Type B pancreatic cell (in vitro differentiated cells): Measurements from ENCODE around the gene EIPR1. TPM values are rescaled to one million over a fixed set of nuclear protein-coding genes. Genes with fewer than 3 reads are reported as not detected.

Experiments
- DNase-seq: peaks from one replicate; pipeline ENCODE4 v3.0.0; 2021; ENCODE audit warnings: mixed read lengths; ENCODE audit not compliant: unreplicated experiment; ENCODE audit errors: extremely low spot score
- H3K27ac Mint-ChIP-seq: 2 replicates; pipeline ENCODE4 v1.8.0; 2021; ENCODE audit warnings: mild to moderate bottlenecking, mixed read lengths
- H3K27me3 Mint-ChIP-seq: 2 replicates; pipeline ENCODE4 v1.8.0; 2021; ENCODE audit warnings: mixed read lengths
- H3K36me3 Mint-ChIP-seq: 2 replicates; pipeline ENCODE4 v1.8.0; 2021; ENCODE audit warnings: mixed read lengths
- H3K4me1 Mint-ChIP-seq: one replicate; pipeline ENCODE4 v1.8.0; 2021; ENCODE audit warnings: mixed read lengths; ENCODE audit not compliant: unreplicated experiment
- H3K4me3 Mint-ChIP-seq: 2 replicates; pipeline ENCODE4 v1.8.0; 2021; ENCODE audit warnings: mild to moderate bottlenecking, mixed read lengths
- H3K9me3 Mint-ChIP-seq: 2 replicates; pipeline ENCODE4 v1.8.0; 2021; ENCODE audit warnings: mixed read lengths
- total RNA-seq: library from RNA; stranded (reverse); gene quantifications from 2 replicates; pipeline ENCODE4 v1.2.1, GENCODE V29; 2021; ENCODE audit warnings: low replicate concordance
- TF ChIP-seq, protein P1 (sequence below): fragments of 200-600 bp; sonication (generic); conservative IDR thresholded peaks from 2 replicates; pipeline ENCODE4 v1.5.0; 2021; ENCODE audit warnings: antibody characterized with exemption, mild to moderate bottlenecking

The EIPR1 gene
- total RNA-seq, 1 donor from 2014 or later = 24.9 TPM

DNA sequence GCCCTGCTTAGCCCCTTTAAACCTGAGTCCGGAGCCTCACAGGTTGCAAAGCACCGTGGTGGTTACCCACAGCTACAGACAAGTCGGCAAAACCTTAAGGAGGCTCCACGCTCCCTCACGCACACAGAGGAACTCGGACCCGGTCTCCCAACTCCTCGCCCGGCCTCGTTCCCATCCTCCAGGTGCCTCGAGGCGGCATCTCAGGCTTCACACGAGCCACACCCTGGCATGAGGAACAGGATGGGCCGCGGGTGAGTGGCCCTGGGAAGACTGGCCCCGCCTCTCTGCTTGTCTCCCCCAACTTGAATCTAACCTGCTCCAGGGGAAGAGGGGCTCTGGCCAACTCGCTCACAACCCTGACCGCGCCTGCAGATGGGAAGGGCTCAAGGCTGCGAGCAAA, 97.4 kb downstream of the EIPR1 start:
- TF ChIP-seq, protein P1, sequence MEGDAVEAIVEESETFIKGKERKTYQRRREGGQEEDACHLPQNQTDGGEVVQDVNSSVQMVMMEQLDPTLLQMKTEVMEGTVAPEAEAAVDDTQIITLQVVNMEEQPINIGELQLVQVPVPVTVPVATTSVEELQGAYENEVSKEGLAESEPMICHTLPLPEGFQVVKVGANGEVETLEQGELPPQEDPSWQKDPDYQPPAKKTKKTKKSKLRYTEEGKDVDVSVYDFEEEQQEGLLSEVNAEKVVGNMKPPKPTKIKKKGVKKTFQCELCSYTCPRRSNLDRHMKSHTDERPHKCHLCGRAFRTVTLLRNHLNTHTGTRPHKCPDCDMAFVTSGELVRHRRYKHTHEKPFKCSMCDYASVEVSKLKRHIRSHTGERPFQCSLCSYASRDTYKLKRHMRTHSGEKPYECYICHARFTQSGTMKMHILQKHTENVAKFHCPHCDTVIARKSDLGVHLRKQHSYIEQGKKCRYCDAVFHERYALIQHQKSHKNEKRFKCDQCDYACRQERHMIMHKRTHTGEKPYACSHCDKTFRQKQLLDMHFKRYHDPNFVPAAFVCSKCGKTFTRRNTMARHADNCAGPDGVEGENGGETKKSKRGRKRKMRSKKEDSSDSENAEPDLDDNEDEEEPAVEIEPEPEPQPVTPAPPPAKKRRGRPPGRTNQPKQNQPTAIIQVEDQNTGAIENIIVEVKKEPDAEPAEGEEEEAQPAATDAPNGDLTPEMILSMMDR = no peak
- no peaks in the 10 kb centered on the region for H3K9me3 Mint-ChIP-seq
- no peak overlapping the region for H3K4me3 Mint-ChIP-seq
- H3K36me3 Mint-ChIP-seq = no peaks in the 10 kb centered on the region
- H3K27ac Mint-ChIP-seq = no peak overlapping the region
- no peak for DNase-seq
- H3K4me1 Mint-ChIP-seq = peaks cover 3% of the 10 kb centered on the region
- H3K27me3 Mint-ChIP-seq = no peaks in the 10 kb centered on the region

DNA sequence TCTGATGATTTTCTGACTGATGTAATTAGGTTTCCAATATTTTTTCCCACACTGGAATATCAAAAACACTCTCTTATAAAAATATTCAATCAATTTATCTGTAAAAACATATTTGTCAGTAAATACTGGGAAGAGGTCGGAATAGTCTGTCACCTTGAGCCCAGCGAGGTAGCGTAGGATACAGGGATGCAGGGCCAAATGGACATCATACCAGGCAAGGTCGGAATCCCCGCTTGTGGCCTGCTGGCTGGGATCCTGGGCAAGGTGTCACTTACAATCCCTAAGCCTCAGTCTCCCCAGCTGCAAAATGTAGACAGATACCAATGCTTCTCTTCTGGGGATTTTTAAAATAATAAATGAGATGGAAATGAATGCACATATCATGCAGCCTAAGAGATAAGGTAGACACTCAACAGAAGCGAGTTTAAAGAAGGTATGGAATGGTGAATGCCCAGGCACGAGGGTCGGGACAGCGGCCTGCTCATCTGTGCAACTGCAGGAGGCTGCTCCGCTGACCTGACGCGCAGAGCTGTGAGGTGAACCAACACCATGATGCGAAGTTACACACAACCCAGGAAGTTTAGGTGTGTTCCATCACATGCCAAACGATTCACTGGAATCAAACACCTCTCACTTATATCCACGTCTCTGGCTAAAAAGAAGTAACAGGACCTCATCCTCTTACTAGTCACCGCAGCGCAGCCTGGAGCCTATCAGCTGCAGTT, 98.2 kb downstream of the EIPR1 start:
- Mint-ChIP-seq H3K36me3 (peaks cover 4% of the 10 kb centered on the region), H3K27ac (no peak overlapping the region), H3K4me3 (no peak overlapping the region), H3K27me3 (no peaks in the 10 kb centered on the region), H3K9me3 (no peaks in the 10 kb centered on the region), H3K4me1 (peaks cover 3% of the 10 kb centered on the region)
- no peak for DNase-seq
- TF ChIP-seq, protein P1 = no peak

DNA sequence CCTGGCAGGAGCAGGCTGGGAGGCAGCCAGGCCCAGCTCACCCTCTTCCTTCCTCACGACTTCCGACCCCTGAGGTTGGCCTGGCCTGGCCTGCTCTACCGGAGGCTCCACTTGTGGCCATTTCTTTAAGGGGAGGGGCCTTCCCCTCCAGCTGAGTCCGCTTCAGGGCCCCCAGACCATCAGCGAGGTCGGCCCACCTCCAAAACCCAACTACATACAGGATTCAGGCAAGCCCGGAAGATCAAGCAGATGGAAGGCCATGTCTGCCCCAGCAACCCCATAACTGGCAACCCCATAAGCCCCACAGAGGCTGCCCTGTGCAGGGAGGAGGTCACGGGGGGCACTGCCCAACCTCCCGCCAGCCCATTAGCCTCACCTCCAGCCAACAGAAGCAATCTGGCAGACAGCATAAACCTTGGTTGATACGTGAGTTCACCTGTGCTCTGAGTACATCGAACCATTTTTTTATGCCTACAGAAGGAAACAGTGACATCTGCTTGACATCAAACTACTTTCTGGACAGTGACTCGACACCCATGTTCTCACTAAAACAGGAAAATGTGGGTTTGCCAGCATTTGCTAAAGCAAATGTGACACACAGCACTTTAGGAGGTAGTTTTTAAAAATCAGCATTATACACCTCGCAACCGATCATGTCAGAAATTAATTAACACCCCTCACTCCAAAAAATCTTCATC, 98.9 kb downstream of the EIPR1 start:
- Mint-ChIP-seq H3K9me3 (no peaks in the 10 kb centered on the region), H3K27me3 (no peaks in the 10 kb centered on the region), H3K4me3 (no peak overlapping the region), H3K36me3 (peaks cover 8% of the 10 kb centered on the region), H3K27ac (no peak overlapping the region), H3K4me1 (peaks cover 3% of the 10 kb centered on the region)
- no peak for DNase-seq
- TF ChIP-seq, protein P1 = no peak

DNA sequence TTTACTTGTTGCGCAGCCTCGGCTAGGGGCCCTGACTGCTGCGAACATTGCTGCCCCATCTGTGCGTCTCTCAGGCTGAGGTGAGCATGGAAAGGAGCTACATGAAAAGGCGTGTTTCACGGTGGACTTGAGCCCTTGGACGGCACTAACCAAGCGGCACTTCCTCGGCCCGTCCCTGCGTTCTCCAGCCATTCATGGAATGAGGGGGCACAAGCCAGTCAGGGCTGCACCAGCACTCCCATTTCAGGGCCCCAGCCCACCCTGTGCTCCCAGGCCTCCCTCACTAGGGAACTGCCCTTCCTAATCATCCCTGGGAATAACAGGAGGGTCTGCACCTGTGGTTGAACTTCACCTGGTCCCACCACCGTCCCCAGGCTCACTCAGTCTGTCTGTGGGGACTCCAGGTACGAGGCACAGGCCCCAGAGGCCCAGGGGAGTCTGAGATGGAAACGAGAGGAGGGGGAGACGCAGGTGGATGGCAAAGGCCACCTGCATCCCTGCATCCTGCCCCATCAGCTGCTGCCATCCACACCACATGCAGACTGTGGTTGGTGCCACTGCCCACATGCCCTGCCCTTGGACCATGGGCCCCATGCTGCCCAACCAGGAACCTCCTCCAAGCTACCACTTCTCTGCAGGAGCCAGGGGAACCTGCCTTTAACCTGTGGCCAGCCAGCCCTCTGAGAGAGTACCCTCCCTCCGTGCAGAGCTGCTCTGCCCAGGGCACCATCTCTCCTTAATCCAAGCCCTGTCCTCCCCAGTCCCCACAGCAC, 99.7 kb downstream of the EIPR1 start:
- DNase-seq = no peak
- Mint-ChIP-seq H3K4me1 (peaks cover 3% of the 10 kb centered on the region), H3K9me3 (peaks cover under 1% of the 10 kb centered on the region), H3K36me3 (peaks cover 10% of the 10 kb centered on the region), H3K27ac (no peak overlapping the region), H3K4me3 (no peak overlapping the region), H3K27me3 (no peaks in the 10 kb centered on the region)
- TF ChIP-seq, protein P1 = no peak

DNA sequence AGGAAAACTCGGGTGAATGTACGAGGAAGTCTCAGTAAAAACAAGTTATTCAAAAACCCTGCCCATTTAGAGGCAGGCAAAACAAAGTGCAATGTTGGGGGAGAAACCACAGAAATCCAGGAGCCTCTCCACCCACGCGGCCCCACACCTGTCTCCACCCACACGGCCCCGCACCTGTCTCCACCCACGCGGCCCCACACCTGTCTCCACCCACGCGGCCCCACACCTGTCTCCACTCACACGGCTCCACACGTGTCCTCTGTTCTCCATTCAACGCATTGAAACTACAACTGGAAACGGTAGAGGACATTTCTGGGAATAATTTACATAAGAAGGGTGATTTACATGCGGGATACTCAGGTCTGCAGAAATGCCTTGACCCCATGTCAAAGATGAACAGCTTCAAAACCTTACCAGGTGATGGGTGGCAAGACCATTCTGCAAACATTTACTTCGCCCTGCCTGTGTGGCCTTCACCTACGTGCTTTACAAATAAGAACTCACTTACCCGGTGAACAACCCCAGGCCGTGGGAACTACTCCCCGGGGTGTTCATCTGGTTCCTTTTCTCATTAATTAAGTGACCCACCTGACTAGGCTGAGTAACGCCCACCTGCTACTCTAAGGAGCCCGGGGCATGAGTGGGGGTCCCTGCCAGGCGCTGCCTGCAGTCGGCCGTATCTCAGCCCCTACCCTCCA, 100.4 kb downstream of the EIPR1 start:
- peaks cover 3% of the 10 kb centered on the region for H3K4me1 Mint-ChIP-seq
- peaks cover 7% of the 10 kb centered on the region for H3K9me3 Mint-ChIP-seq
- H3K36me3 Mint-ChIP-seq = peaks cover 13% of the 10 kb centered on the region
- no peaks in the 10 kb centered on the region for H3K27me3 Mint-ChIP-seq
- no peak overlapping the region for H3K4me3 Mint-ChIP-seq
- TF ChIP-seq, protein P1 = no peak
- no peak overlapping the region for H3K27ac Mint-ChIP-seq
- DNase-seq = no peak
